HG03064 (cell line): ENCODE results near the gene USP49.

Experiments
- ATAC-seq: cut with Tn5 transposase; IDR thresholded peaks from one replicate; pipeline ENCODE4 v1.9.1; 2021; ENCODE audit warnings: low read depth; ENCODE audit not compliant: unreplicated experiment

Gene USP49

GRCh38 chr6:41931792-41932191 is 36.6 kb upstream of the USP49 start:
- ATAC-seq, result no peak

- no peak for ATAC-seq
These were observed 34.7 kb upstream of the USP49 start for GRCh38 chr6:41929924-41930323.

- no peak for ATAC-seq
These were observed 32.1 kb upstream of the USP49 start for GRCh38 chr6:41927253-41927652.

- ATAC-seq, result no peak
These were observed 27.0 kb upstream of the USP49 start for GRCh38 chr6:41922154-41922553.

- ATAC-seq, result no peak
These were observed 26.5 kb upstream of the USP49 start for GRCh38 chr6:41921712-41921998.

GRCh38 chr6:41920921-41921711 is 25.9 kb upstream of the USP49 start, which contains the start of the genes BYSL and MED20:
BYSL (plus strand) TSS chr6:41921499; CDS start chr6:41921563, 64 bp downstream.
MED20 (minus strand) TSS chr6:41921139; CDS start chr6:41921018, 121 bp downstream.
- ATAC-seq, result peak; percentile 88

- ATAC-seq, result no peak
These were observed 22.4 kb upstream of the USP49 start for GRCh38 chr6:41917528-41917927.

GRCh38 chr6:41914869-41915530 is 19.8 kb upstream of the USP49 start:
- ATAC-seq, result no peak

- no peak for ATAC-seq
These were observed 19.2 kb upstream of the USP49 start for GRCh38 chr6:41914343-41914742.

- ATAC-seq, result no peak
These were observed 14.6 kb upstream of the USP49 start for GRCh38 chr6:41909727-41910126.

GRCh38 chr6:41901882-41902519 is 6.8 kb upstream of the USP49 start:
- ATAC-seq, result no peak

- ATAC-seq, result no peak
These were observed 5.7 kb upstream of the USP49 start for GRCh38 chr6:41900861-41901260.

GRCh38 chr6:41896281-41896680 is 1.1 kb upstream of the USP49 start:
- ATAC-seq, result no peak

- peak; percentile 14 for ATAC-seq
These were observed 542 bp downstream of the USP49 start for GRCh38 chr6:41894366-41895299.

- ATAC-seq, result no peak
These were observed 2.1 kb downstream of the USP49 start for GRCh38 chr6:41892921-41893564.

- ATAC-seq, result no peak
These were observed 7.8 kb downstream of the USP49 start for GRCh38 chr6:41887331-41887751.

- no peak for ATAC-seq
These were observed 9.2 kb downstream of the USP49 start for GRCh38 chr6:41885930-41886329.

GRCh38 chr6:41884957-41885356 is 10.2 kb downstream of the USP49 start:
- no peak for ATAC-seq

- ATAC-seq, result no peak
These were observed 13.7 kb downstream of the USP49 start for GRCh38 chr6:41881506-41881905.

- ATAC-seq, result no peak
These were observed 16.2 kb downstream of the USP49 start for GRCh38 chr6:41878961-41879405.
